Measurements from ENCODE around the gene GLIPR1.
"Not testable (repeated sequence)": the region's sequence is repeated elsewhere in the genome, so short reads cannot be mapped to it uniquely, and the experiment has no call there.

Gene GLIPR1

GRCh38 chr12:75438059-75438754, 42.3 kb upstream of the GLIPR1 start:
- H3K79me2 ChIP-seq (ENCODE audit: low read length), result no peaks in the 10 kb centered on the region
- H3F3A ChIP-seq (ENCODE audit: insufficient read depth, low read length), result no peaks in the 10 kb centered on the region
- H3K36me3 ChIP-seq (replicated peaks; ENCODE audit: insufficient read depth, low read length), result no peaks in the 10 kb centered on the region
- no peak overlapping the region for H3K27ac ChIP-seq (ENCODE audit: low read length)
- H2AFZ ChIP-seq (ENCODE audit: low read length), result no peak overlapping the region
- H3K4me3 ChIP-seq (ENCODE audit: low read length), result no peak overlapping the region
- DNase-seq, result no peak
- H3K9ac ChIP-seq (ENCODE audit: low read length), result no peak overlapping the region
- no peaks in the 10 kb centered on the region for H3K9me3 ChIP-seq (replicated peaks; ENCODE audit: insufficient read depth, low read length)
- H3K9me2 ChIP-seq (replicated peaks; ENCODE audit: insufficient read depth, low read length), result no peaks in the 10 kb centered on the region
- H3K27me3 ChIP-seq (replicated peaks; ENCODE audit: insufficient read depth, low read length), result no peaks in the 10 kb centered on the region
- no peaks in the 10 kb centered on the region for H3K4me1 ChIP-seq (ENCODE audit: low read length)
- H3K4me2 ChIP-seq (ENCODE audit: low read depth, low read length), result no peak overlapping the region
- TF ChIP-seq, protein P1, sequence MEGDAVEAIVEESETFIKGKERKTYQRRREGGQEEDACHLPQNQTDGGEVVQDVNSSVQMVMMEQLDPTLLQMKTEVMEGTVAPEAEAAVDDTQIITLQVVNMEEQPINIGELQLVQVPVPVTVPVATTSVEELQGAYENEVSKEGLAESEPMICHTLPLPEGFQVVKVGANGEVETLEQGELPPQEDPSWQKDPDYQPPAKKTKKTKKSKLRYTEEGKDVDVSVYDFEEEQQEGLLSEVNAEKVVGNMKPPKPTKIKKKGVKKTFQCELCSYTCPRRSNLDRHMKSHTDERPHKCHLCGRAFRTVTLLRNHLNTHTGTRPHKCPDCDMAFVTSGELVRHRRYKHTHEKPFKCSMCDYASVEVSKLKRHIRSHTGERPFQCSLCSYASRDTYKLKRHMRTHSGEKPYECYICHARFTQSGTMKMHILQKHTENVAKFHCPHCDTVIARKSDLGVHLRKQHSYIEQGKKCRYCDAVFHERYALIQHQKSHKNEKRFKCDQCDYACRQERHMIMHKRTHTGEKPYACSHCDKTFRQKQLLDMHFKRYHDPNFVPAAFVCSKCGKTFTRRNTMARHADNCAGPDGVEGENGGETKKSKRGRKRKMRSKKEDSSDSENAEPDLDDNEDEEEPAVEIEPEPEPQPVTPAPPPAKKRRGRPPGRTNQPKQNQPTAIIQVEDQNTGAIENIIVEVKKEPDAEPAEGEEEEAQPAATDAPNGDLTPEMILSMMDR (IDR thresholded peaks at IDR 0.05; ENCODE audit: low read length), result no peak
- TF ChIP-seq EZH2 (optimal IDR thresholded peaks at IDR 0.05; ENCODE audit: low read depth, low read length), result no peak
- no peaks in the 10 kb centered on the region for H4K20me1 ChIP-seq (ENCODE audit: insufficient read depth, low read length)

- H3K27ac ChIP-seq (ENCODE audit: low read length), result no peak overlapping the region
- no peaks in the 10 kb centered on the region for H3F3A ChIP-seq (ENCODE audit: insufficient read depth, low read length)
- no peaks in the 10 kb centered on the region for H3K79me2 ChIP-seq (ENCODE audit: low read length)
- H3K36me3 ChIP-seq (replicated peaks; ENCODE audit: insufficient read depth, low read length), result no peaks in the 10 kb centered on the region
- no peak overlapping the region for H2AFZ ChIP-seq (ENCODE audit: low read length)
- H3K4me1 ChIP-seq (ENCODE audit: low read length), result no peaks in the 10 kb centered on the region
- H3K27me3 ChIP-seq (replicated peaks; ENCODE audit: insufficient read depth, low read length), result no peaks in the 10 kb centered on the region
- no peak overlapping the region for H3K4me2 ChIP-seq (ENCODE audit: low read depth, low read length)
- no peaks in the 10 kb centered on the region for H3K9me3 ChIP-seq (replicated peaks; ENCODE audit: insufficient read depth, low read length)
- no peaks in the 10 kb centered on the region for H4K20me1 ChIP-seq (ENCODE audit: insufficient read depth, low read length)
- no peak overlapping the region for H3K9ac ChIP-seq (ENCODE audit: low read length)
- no peak overlapping the region for H3K4me3 ChIP-seq (ENCODE audit: low read length)
- DNase-seq, result no peak
- H3K9me2 ChIP-seq (replicated peaks; ENCODE audit: insufficient read depth, low read length), result no peaks in the 10 kb centered on the region
- TF ChIP-seq EZH2 (optimal IDR thresholded peaks at IDR 0.05; ENCODE audit: low read depth, low read length) (no peak), EZH2phosphoT487 (IDR thresholded peaks at IDR 0.05; ENCODE audit: low read length) (no peak)
- TF ChIP-seq, protein P1 (IDR thresholded peaks at IDR 0.05; ENCODE audit: low read length), result no peak
Observed at GRCh38 chr12:75439048-75439447, 41.5 kb upstream of the GLIPR1 start.

- H4K20me1 ChIP-seq (ENCODE audit: insufficient read depth, low read length), result no peaks in the 10 kb centered on the region
- no peaks in the 10 kb centered on the region for H3K9me2 ChIP-seq (replicated peaks; ENCODE audit: insufficient read depth, low read length)
- TF ChIP-seq EZH2 (optimal IDR thresholded peaks at IDR 0.05; ENCODE audit: low read depth, low read length), result no peak
- no peak for TF ChIP-seq EZH2phosphoT487 (IDR thresholded peaks at IDR 0.05; ENCODE audit: low read length)
- TF ChIP-seq, protein P1 (IDR thresholded peaks at IDR 0.05; ENCODE audit: low read length), result no peak
- H3K27me3 ChIP-seq (replicated peaks; ENCODE audit: insufficient read depth, low read length), result no peaks in the 10 kb centered on the region
- no peaks in the 10 kb centered on the region for H3F3A ChIP-seq (ENCODE audit: insufficient read depth, low read length)
- no peak overlapping the region for H2AFZ ChIP-seq (ENCODE audit: low read length)
- H3K9me3 ChIP-seq (replicated peaks; ENCODE audit: insufficient read depth, low read length), result no peaks in the 10 kb centered on the region
- no peak overlapping the region for H3K4me3 ChIP-seq (ENCODE audit: low read length)
- no peaks in the 10 kb centered on the region for H3K36me3 ChIP-seq (replicated peaks; ENCODE audit: insufficient read depth, low read length)
- no peaks in the 10 kb centered on the region for H3K79me2 ChIP-seq (ENCODE audit: low read length)
- no peaks in the 10 kb centered on the region for H3K4me1 ChIP-seq (ENCODE audit: low read length)
- no peak overlapping the region for H3K9ac ChIP-seq (ENCODE audit: low read length)
- H3K27ac ChIP-seq (ENCODE audit: low read length), result no peak overlapping the region
- no peak overlapping the region for H3K4me2 ChIP-seq (ENCODE audit: low read depth, low read length)
- no peak for DNase-seq
Observed at GRCh38 chr12:75439930-75440329, 40.6 kb upstream of the GLIPR1 start.

- not testable (repeated sequence) for H4K20me1 ChIP-seq (ENCODE audit: insufficient read depth, low read length); H3K79me2 ChIP-seq (ENCODE audit: low read length); H3K9me2 ChIP-seq (replicated peaks; ENCODE audit: insufficient read depth, low read length); H3K36me3 ChIP-seq (replicated peaks; ENCODE audit: insufficient read depth, low read length); H3K9me3 ChIP-seq (replicated peaks; ENCODE audit: insufficient read depth, low read length); H3F3A ChIP-seq (ENCODE audit: insufficient read depth, low read length); H3K4me2 ChIP-seq (ENCODE audit: low read depth, low read length); H3K4me3 ChIP-seq (ENCODE audit: low read length); H3K4me1 ChIP-seq (ENCODE audit: low read length); H3K9ac ChIP-seq (ENCODE audit: low read length); H3K27ac ChIP-seq (ENCODE audit: low read length); H3K27me3 ChIP-seq (replicated peaks; ENCODE audit: insufficient read depth, low read length); H2AFZ ChIP-seq (ENCODE audit: low read length); DNase-seq
Observed at GRCh38 chr12:75441687-75442449, 38.7 kb upstream of the GLIPR1 start.

DNA sequence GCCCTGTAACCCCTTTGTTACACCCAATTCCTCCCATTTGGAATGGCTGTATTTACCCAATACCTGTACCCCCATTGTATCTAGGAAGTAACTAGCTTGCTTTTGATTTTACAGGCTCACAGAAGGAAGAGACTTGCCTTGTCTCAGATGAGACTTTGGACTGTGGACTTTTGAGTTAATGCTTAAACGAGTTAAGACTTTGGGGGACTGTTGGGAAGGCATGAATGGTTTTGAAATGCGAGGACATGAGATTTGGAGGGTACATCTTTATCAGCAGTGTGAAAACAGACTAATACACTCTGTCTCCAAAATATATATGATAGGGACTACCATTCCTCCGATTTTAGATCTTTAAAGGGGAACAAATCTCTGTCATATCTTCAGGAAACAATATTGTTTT, 38.1 kb upstream of the GLIPR1 start:
- H3K79me2 ChIP-seq (ENCODE audit: low read length); H3K36me3 ChIP-seq (replicated peaks; ENCODE audit: insufficient read depth, low read length); DNase-seq; H3K4me2 ChIP-seq (ENCODE audit: low read depth, low read length); H3F3A ChIP-seq (ENCODE audit: insufficient read depth, low read length); H3K27me3 ChIP-seq (replicated peaks; ENCODE audit: insufficient read depth, low read length); H2AFZ ChIP-seq (ENCODE audit: low read length); H4K20me1 ChIP-seq (ENCODE audit: insufficient read depth, low read length); H3K9me2 ChIP-seq (replicated peaks; ENCODE audit: insufficient read depth, low read length); H3K9ac ChIP-seq (ENCODE audit: low read length); H3K9me3 ChIP-seq (replicated peaks; ENCODE audit: insufficient read depth, low read length); H3K27ac ChIP-seq (ENCODE audit: low read length); H3K4me3 ChIP-seq (ENCODE audit: low read length); H3K4me1 ChIP-seq (ENCODE audit: low read length): not testable (repeated sequence)

All from MM.1S (cell line).